ENCODE results near the gene DIPK1C.
A peak's percentile ranks its signal among the peaks of the same experiment; 100 is the strongest.

The DIPK1C gene

GRCh38 chr18:74482697-74483096, 25.6 kb upstream of the DIPK1C start:
- H3K4me3 ChIP-seq (ENCODE audit: low read depth, low read length) = no peak overlapping the region
- no peak for DNase-seq (ENCODE audit: low read depth)
- no peak for TF ChIP-seq CTCF (IDR thresholded peaks at IDR 0.05; ENCODE audit: insufficient read depth, low read depth, low read length, missing control alignments)

- DNase-seq (ENCODE audit: low read depth) = no peak
- no peak for TF ChIP-seq CTCF (IDR thresholded peaks at IDR 0.05; ENCODE audit: insufficient read depth, low read depth, low read length, missing control alignments)
- H3K4me3 ChIP-seq (ENCODE audit: low read depth, low read length) = no peak overlapping the region
These were observed 23.1 kb upstream of the DIPK1C start for GRCh38 chr18:74480149-74480651.

- TF ChIP-seq CTCF (IDR thresholded peaks at IDR 0.05; ENCODE audit: insufficient read depth, low read depth, low read length, missing control alignments) = no peak
- DNase-seq (ENCODE audit: low read depth) = no peak
- H3K4me3 ChIP-seq (ENCODE audit: low read depth, low read length) = no peak overlapping the region
These were observed 22.5 kb upstream of the DIPK1C start for GRCh38 chr18:74479486-74480148.

GRCh38 chr18:74478880-74479279, 21.8 kb upstream of the DIPK1C start:
- DNase-seq (ENCODE audit: low read depth) = no peak
- no peak for TF ChIP-seq CTCF (IDR thresholded peaks at IDR 0.05; ENCODE audit: insufficient read depth, low read depth, low read length, missing control alignments)
- H3K4me3 ChIP-seq (ENCODE audit: low read depth, low read length) = no peak overlapping the region

- no peak for TF ChIP-seq CTCF (IDR thresholded peaks at IDR 0.05; ENCODE audit: insufficient read depth, low read depth, low read length, missing control alignments)
- DNase-seq (ENCODE audit: low read depth) = no peak
- H3K4me3 ChIP-seq (ENCODE audit: low read depth, low read length) = no peak overlapping the region
These were observed 21.2 kb upstream of the DIPK1C start for GRCh38 chr18:74478316-74478715.

GRCh38 chr18:74477771-74478170, 20.7 kb upstream of the DIPK1C start:
- DNase-seq (ENCODE audit: low read depth) = no peak
- TF ChIP-seq CTCF (IDR thresholded peaks at IDR 0.05; ENCODE audit: insufficient read depth, low read depth, low read length, missing control alignments) = no peak
- no peak overlapping the region for H3K4me3 ChIP-seq (ENCODE audit: low read depth, low read length)

GRCh38 chr18:74476140-74476539, 19.0 kb upstream of the DIPK1C start:
- peak; percentile 33 for TF ChIP-seq CTCF (IDR thresholded peaks at IDR 0.05; ENCODE audit: insufficient read depth, low read depth, low read length, missing control alignments)
- DNase-seq (ENCODE audit: low read depth) = no peak
- no peak overlapping the region for H3K4me3 ChIP-seq (ENCODE audit: low read depth, low read length)

All from GM12865 (cell line).